A549 (cell line): ENCODE data around the gene RNF13. TPM values are rescaled to one million over a fixed set of nuclear protein-coding genes. Genes with fewer than 3 reads are reported as not detected.

Experiments
- ATAC-seq, 2 experiments: fragments of 200-7000 bp in 1 of 2; fragments of >200 bp in 1 of 2; cut with Nextera tagmentation in 1 of 2; cut with Tn5 transposase in 1 of 2; 3 replicates each; pipeline versions ENCODE4 v1.8.0 to v1.9.1; 2018 to 2020; ENCODE audit warnings: mild to moderate bottlenecking in 1 of 2, moderate library complexity in 1 of 2
- CTCF ChIA-PET: fragments of 300-600 bp; sonication (Branson Sonifier 250); formaldehyde crosslinking; extraction: SDS; loops from one replicate; lab custom pipeline; 2021; ENCODE audit warnings: antibody characterized with exemption, inconsistent platforms; lab: Yijun Ruan, JAX
- POLR2A ChIA-PET: fragments of 350-600 bp; formaldehyde crosslinking; extraction: SDS; loops from one replicate; lab custom pipeline; 2021; ENCODE audit warnings: antibody characterized with exemption, inconsistent platforms; lab: Yijun Ruan, JAX
- DNase-seq, 2 experiments: peaks; one replicate each; pipeline versions ENCODE4 v3.0.0 to v3.0.0-alpha.2; 2011 to 2016; ENCODE audit warnings: low read depth in 1 of 2, low spot score in 1 of 2
- FAIRE-seq: peaks from 2 replicates; lab custom pipeline; 2011; peaks lifted over from hg19 to GRCh38; lab: Jason Lieb, UNC
- H3K27ac ChIP-seq, 2 experiments: fragments of >200 bp; sonication (Bioruptor Twin); formaldehyde crosslinking; 3 replicates each; pipeline ENCODE4 v1.5.1; 2016 to 2017
- H3K4me1 ChIP-seq: fragments of >200 bp; sonication (Bioruptor Twin); formaldehyde crosslinking; 3 replicates; pipeline ENCODE4 v1.6.1; 2016
- H3K4me2 ChIP-seq: fragments of >200 bp; sonication (Bioruptor Twin); formaldehyde crosslinking; 3 replicates; pipeline ENCODE4 v1.6.1; 2016
- H3K4me3 ChIP-seq: fragments of >200 bp; sonication (Bioruptor Twin); formaldehyde crosslinking; 3 replicates; pipeline ENCODE4 v1.5.1; 2016
- H3K9me3 ChIP-seq: fragments of >200 bp; sonication (Bioruptor Twin); formaldehyde crosslinking; 3 replicates; pipeline ENCODE4 v1.6.1; 2016
- CBX8 ChIP-seq: fragments of 200-600 bp; sonication (generic); IDR thresholded peaks from 2 replicates; pipeline ENCODE4 v1.6.1; 2016
- CEBPB ChIP-seq, 2 experiments: fragments of >200 bp in 1 of 2; sonication (Bioruptor Twin) in 1 of 2; formaldehyde crosslinking in 1 of 2; IDR thresholded peaks; 2 replicates each; pipeline ENCODE4 v1.6.1; 2012 to 2016
- CHD2 ChIP-seq: fragments of 150-350 bp; IDR thresholded peaks from 2 replicates; pipeline ENCODE4 v1.6.1; 2014; ENCODE audit warnings: low read length; ENCODE audit not compliant: partially characterized antibody
- CHD4 ChIP-seq: fragments of 200-600 bp; sonication (generic); IDR thresholded peaks from 2 replicates; pipeline ENCODE4 v1.6.1; 2016; ENCODE audit warnings: antibody characterized with exemption, mild to moderate bottlenecking, borderline replicate concordance
- EP300 ChIP-seq, 2 experiments: fragments of >200 bp; sonication (Bioruptor Twin); formaldehyde crosslinking; IDR thresholded peaks; 2 replicates in 1 of 2; 3 replicates in 1 of 2; pipeline ENCODE4 v1.6.1; 2016 to 2017
- ESRRA ChIP-seq: fragments of 150-350 bp; IDR thresholded peaks from 2 replicates; pipeline ENCODE4 v1.6.1; 2014; ENCODE audit warnings: mild to moderate bottlenecking, low read length, borderline replicate concordance
- FOSL2 ChIP-seq, 2 experiments: fragments of 450-650 bp in 1 of 2; fragments of >200 bp in 1 of 2; sonication (Bioruptor Twin) in 1 of 2; formaldehyde crosslinking; IDR thresholded peaks; 2 replicates each; pipeline versions ENCODE4 v1.5.0 to v1.6.1; 2016 to 2020; ENCODE audit warnings: mild to moderate bottlenecking in 1 of 2, moderate library complexity in 1 of 2
- HDAC2 ChIP-seq: fragments of 200-600 bp; sonication (generic); IDR thresholded peaks from 2 replicates; pipeline ENCODE4 v1.6.1; 2016
- HOXB5 ChIP-seq: fragments of 250-450 bp; sonication (Bioruptor Pico); IDR thresholded peaks from 2 replicates; pipeline ENCODE4 v1.5.0; 2020; ENCODE audit warnings: mild to moderate bottlenecking, moderate library complexity
- JUN ChIP-seq, 2 experiments: fragments of >200 bp; sonication (Bioruptor Twin); formaldehyde crosslinking; IDR thresholded peaks; 2 replicates in 1 of 2; 3 replicates in 1 of 2; pipeline ENCODE4 v1.6.1; 2016 to 2017
- JUNB ChIP-seq: fragments of >200 bp; sonication (Bioruptor Twin); formaldehyde crosslinking; IDR thresholded peaks from 2 replicates; pipeline ENCODE4 v1.6.1; 2016
- KDM1A ChIP-seq: fragments of 200-600 bp; sonication (generic); IDR thresholded peaks from 2 replicates; pipeline ENCODE4 v1.6.1; 2016; ENCODE audit warnings: low read depth, mild to moderate bottlenecking
- MAFK ChIP-seq: fragments of 450-650 bp; IDR thresholded peaks from 2 replicates; pipeline ENCODE4 v1.6.1; 2014; ENCODE audit not compliant: partially characterized antibody
- NFE2L2 ChIP-seq: fragments of 150-350 bp; conservative IDR thresholded peaks from 2 replicates; pipeline ENCODE4 v1.6.1; 2014; ENCODE audit warnings: low read length
- NPAS2 ChIP-seq: fragments of 250-450 bp; sonication (Bioruptor Pico); IDR thresholded peaks from 2 replicates; pipeline ENCODE4 v1.8.0; 2022; ENCODE audit warnings: mild to moderate bottlenecking, moderate library complexity, borderline replicate concordance
- POLR2A ChIP-seq: IDR thresholded peaks from 2 replicates; pipeline ENCODE4 v1.6.1; 2012; ENCODE audit warnings: mild to moderate bottlenecking, low read length
- POLR2AphosphoS2 ChIP-seq: conservative IDR thresholded peaks from 2 replicates; pipeline ENCODE4 v1.6.1; 2012; ENCODE audit warnings: low read length, improper control_type of control experiment, inconsistent platforms
- RAD21 ChIP-seq, 2 experiments: fragments of >200 bp in 1 of 2; sonication (Bioruptor Twin) in 1 of 2; formaldehyde crosslinking in 1 of 2; IDR thresholded peaks in 1 of 2; conservative IDR thresholded peaks in 1 of 2; 2 replicates in 1 of 2; 3 replicates in 1 of 2; pipeline ENCODE4 v1.6.1; 2012 to 2018; ENCODE audit warnings: inconsistent platforms in 1 of 2
- RCOR1 ChIP-seq: fragments of 150-350 bp; IDR thresholded peaks from 2 replicates; pipeline ENCODE4 v1.6.1; 2014; ENCODE audit warnings: antibody characterized with exemption, low read length, low read depth
- RNF2 ChIP-seq: fragments of 200-600 bp; sonication (generic); IDR thresholded peaks from 2 replicates; pipeline ENCODE4 v1.6.1; 2016; ENCODE audit warnings: low read depth, mild to moderate bottlenecking, antibody characterized with exemption, moderate library complexity, borderline replicate concordance
- SMC3 ChIP-seq: fragments of >200 bp; sonication (Bioruptor Twin); formaldehyde crosslinking; IDR thresholded peaks from 3 replicates; pipeline ENCODE4 v1.6.1; 2018; ENCODE audit warnings: inconsistent platforms
- SREBF2 ChIP-seq: fragments of 450-650 bp; IDR thresholded peaks from 2 replicates; pipeline ENCODE4 v1.6.1; 2014; ENCODE audit warnings: mild to moderate bottlenecking, moderate library complexity
- TP53 ChIP-seq: fragments of 250-450 bp; sonication (Bioruptor Pico); IDR thresholded peaks from 2 replicates; pipeline ENCODE4 v1.5.0; 2021; ENCODE audit warnings: mild to moderate bottlenecking, moderate library complexity
- ZC3H11A ChIP-seq: fragments of 450-650 bp; IDR thresholded peaks from 2 replicates; pipeline ENCODE4 v1.6.1; 2014; ENCODE audit warnings: antibody characterized with exemption, mild to moderate bottlenecking
- ZFP36 ChIP-seq: fragments of 450-650 bp; IDR thresholded peaks from 2 replicates; pipeline ENCODE4 v1.6.1; 2014; ENCODE audit warnings: borderline replicate concordance; ENCODE audit not compliant: partially characterized antibody
- ZSCAN20 ChIP-seq: fragments of 250-450 bp; sonication (Bioruptor Pico); IDR thresholded peaks from 2 replicates; pipeline ENCODE4 v1.8.0; 2022; ENCODE audit warnings: mild to moderate bottlenecking, moderate library complexity
- WGBS: methylation state at CpG from one replicate; pipeline ENCODE4 v1.1.6; 2017; ENCODE audit errors: missing lambda C conversion rate; 5-methylcytosine and 5-hydroxymethylcytosine counted together
- polyA plus RNA-seq, 4 experiments: library from polyadenylated mRNA; depleted of rRNA in 3 of 4; stranded (reverse); fragments of >200 nt; fragmentation: RNase III in 1 of 4; extraction: RNeasy Plus Mini Kit Qiagen cat#74134 plus additional on column Dnase treatment in 1 of 4; gene quantifications; 2 replicates in 3 of 4; 3 replicates in 1 of 4; pipeline ENCODE4 v1.2.3, GENCODE V29; 2011 to 2017
- TF ChIP-seq, protein P1 (sequence below): IDR thresholded peaks from 2 replicates; pipeline ENCODE4 v1.6.1; 2012; ENCODE audit warnings: low read depth, borderline replicate concordance
- TF ChIP-seq, protein P2 (sequence below): IDR thresholded peaks from 2 replicates; pipeline ENCODE4 v1.6.1; 2012
- TF ChIP-seq, protein P3 (sequence below): fragments of >200 bp; sonication (Bioruptor Twin); formaldehyde crosslinking; IDR thresholded peaks from 3 replicates; pipeline ENCODE4 v1.6.1; 2016
- TF ChIP-seq, protein P4 (sequence below): fragments of >200 bp; sonication (Bioruptor Twin); formaldehyde crosslinking; IDR thresholded peaks from 3 replicates; pipeline ENCODE4 v1.5.1; 2016
- TF ChIP-seq, protein P5 (sequence below): fragments of 150-350 bp; IDR thresholded peaks from 2 replicates; pipeline ENCODE4 v1.6.1; 2014; ENCODE audit warnings: low read depth, mild to moderate bottlenecking, low read length

The RNF13 gene
- polyA plus RNA-seq, 2 of the 4 experiments (the other 2 are of a cell fraction) = 46.2 to 100 TPM

DNA sequence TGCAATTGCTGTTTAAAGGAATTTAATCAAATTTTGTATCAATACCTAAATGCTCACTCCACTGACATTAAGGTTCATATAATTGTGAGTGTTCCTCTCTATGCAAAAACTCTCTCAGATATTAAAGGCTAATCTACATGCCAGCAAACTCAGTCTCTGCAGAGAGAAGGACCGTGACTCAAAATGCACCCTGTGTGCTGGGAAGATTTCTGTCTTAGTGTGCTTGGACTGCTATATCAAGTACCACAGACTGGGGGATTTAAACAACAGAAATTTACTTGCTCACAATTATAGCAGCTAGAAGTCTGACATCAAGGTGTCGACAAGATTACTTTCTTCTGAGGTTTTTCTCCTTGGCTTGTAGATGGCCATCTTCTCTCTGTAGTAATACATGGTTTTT is 176.3 kb downstream of the RNF13 start:
- Histone ChIP-seq H3K9me3 (peaks cover 7% of the 10 kb centered on the region; the same call in 2 of the 3 replicates), H3K4me1 (no peaks in the 10 kb centered on the region), H3K4me3 (no peak overlapping the region), H3K27ac (no peak overlapping the region), H3K4me2 (no peak overlapping the region)
- TF ChIP-seq CBX8 (no peak), SREBF2 (no peak), JUN (IDR thresholded peaks at IDR 0.05) (no peak), ZSCAN20 (CRISPR knock-in tag) (no peak), CEBPB (IDR thresholded peaks at IDR 0.05) (no peak), RNF2 (no peak), HDAC2 (no peak), POLR2AphosphoS2 (no peak), EP300 (IDR thresholded peaks at IDR 0.05) (no peak), CHD2 (no peak), FOSL2 (IDR thresholded peaks at IDR 0.05) (no peak), FOSL2 (CRISPR knock-in tag; IDR thresholded peaks at IDR 0.05) (no peak), NPAS2 (CRISPR knock-in tag) (no peak), POLR2A (no peak)
- TF ChIP-seq, protein P1, sequence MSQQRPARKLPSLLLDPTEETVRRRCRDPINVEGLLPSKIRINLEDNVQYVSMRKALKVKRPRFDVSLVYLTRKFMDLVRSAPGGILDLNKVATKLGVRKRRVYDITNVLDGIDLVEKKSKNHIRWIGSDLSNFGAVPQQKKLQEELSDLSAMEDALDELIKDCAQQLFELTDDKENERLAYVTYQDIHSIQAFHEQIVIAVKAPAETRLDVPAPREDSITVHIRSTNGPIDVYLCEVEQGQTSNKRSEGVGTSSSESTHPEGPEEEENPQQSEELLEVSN = no peak
- TF ChIP-seq, protein P2, sequence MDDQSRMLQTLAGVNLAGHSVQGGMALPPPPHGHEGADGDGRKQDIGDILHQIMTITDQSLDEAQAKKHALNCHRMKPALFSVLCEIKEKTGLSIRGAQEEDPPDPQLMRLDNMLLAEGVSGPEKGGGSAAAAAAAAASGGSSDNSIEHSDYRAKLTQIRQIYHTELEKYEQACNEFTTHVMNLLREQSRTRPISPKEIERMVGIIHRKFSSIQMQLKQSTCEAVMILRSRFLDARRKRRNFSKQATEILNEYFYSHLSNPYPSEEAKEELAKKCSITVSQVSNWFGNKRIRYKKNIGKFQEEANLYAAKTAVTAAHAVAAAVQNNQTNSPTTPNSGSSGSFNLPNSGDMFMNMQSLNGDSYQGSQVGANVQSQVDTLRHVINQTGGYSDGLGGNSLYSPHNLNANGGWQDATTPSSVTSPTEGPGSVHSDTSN = no peak
- TF ChIP-seq, protein P3, sequence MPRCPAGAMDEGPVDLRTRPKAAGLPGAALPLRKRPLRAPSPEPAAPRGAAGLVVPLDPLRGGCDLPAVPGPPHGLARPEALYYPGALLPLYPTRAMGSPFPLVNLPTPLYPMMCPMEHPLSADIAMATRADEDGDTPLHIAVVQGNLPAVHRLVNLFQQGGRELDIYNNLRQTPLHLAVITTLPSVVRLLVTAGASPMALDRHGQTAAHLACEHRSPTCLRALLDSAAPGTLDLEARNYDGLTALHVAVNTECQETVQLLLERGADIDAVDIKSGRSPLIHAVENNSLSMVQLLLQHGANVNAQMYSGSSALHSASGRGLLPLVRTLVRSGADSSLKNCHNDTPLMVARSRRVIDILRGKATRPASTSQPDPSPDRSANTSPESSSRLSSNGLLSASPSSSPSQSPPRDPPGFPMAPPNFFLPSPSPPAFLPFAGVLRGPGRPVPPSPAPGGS = no peak
- ATAC-seq = no peak
- CTCF ChIA-PET = interaction anchor here (0.9 kb wide), 2 partner anchors 12 to 159 kb away, joined by 3 read pairs; no protein-coding TSS in a partner anchor
- FAIRE-seq = no peak
- WGBS = 68% methylated on average over 2 of the region's 2 CpGs
- DNase-seq = no peak
- POLR2A ChIA-PET = no interaction called here

DNA sequence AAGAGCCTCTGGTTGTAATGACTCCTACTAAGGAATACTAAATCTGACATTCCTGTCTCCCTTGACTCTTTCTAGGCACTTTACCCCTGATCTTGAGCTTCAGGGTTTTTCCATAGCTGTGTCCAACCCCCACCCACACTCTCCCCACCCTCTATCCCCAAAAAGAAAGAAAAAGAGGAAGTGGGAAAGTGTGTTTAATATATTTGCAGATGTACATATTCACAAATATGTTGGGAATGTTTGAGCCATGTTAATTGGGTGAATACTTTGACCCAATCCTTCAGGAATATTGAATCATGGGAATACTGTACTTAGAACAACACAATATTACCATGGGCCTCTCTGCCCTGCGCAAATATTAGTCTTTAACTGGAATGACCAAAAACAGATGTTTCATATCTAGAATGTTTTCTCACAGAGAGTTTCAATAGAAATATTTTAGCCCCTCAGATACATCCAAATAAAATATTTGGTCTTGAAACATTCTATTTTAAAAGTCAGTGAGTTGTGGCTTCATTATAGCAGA is 177.5 kb downstream of the RNF13 start:
- no peak overlapping the region for H3K4me2 ChIP-seq
- no peaks in the 10 kb centered on the region for H3K4me1 ChIP-seq
- H3K4me3 ChIP-seq = no peak overlapping the region
- no peak overlapping the region for H3K27ac ChIP-seq
- no peak for TF ChIP-seq SMC3
- TF ChIP-seq RAD21 (conservative IDR thresholded peaks at IDR 0.05 in 1 of 2, IDR thresholded peaks at IDR 0.05 in 1 of 2) = no peak
- no peak for TF ChIP-seq HDAC2
- TF ChIP-seq CHD4 = no peak
- TF ChIP-seq ZFP36 = no peak
- no peak for TF ChIP-seq JUNB
- TF ChIP-seq FOSL2 (IDR thresholded peaks at IDR 0.05) = no peak
- TF ChIP-seq FOSL2 (CRISPR knock-in tag; IDR thresholded peaks at IDR 0.05) = no peak
- TF ChIP-seq RNF2 = no peak
- TF ChIP-seq HOXB5 (CRISPR knock-in tag) = no peak
- TF ChIP-seq MAFK = no peak
- no peak for TF ChIP-seq ZC3H11A
- no peak for TF ChIP-seq RCOR1
- TF ChIP-seq KDM1A = no peak
- TF ChIP-seq NFE2L2 = no peak
- TF ChIP-seq, protein P4, sequence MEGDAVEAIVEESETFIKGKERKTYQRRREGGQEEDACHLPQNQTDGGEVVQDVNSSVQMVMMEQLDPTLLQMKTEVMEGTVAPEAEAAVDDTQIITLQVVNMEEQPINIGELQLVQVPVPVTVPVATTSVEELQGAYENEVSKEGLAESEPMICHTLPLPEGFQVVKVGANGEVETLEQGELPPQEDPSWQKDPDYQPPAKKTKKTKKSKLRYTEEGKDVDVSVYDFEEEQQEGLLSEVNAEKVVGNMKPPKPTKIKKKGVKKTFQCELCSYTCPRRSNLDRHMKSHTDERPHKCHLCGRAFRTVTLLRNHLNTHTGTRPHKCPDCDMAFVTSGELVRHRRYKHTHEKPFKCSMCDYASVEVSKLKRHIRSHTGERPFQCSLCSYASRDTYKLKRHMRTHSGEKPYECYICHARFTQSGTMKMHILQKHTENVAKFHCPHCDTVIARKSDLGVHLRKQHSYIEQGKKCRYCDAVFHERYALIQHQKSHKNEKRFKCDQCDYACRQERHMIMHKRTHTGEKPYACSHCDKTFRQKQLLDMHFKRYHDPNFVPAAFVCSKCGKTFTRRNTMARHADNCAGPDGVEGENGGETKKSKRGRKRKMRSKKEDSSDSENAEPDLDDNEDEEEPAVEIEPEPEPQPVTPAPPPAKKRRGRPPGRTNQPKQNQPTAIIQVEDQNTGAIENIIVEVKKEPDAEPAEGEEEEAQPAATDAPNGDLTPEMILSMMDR = no peak
- TF ChIP-seq TP53 (CRISPR knock-in tag) = no peak
- TF ChIP-seq, protein P2 = no peak
- no peak for TF ChIP-seq ESRRA
- TF ChIP-seq, protein P5, sequence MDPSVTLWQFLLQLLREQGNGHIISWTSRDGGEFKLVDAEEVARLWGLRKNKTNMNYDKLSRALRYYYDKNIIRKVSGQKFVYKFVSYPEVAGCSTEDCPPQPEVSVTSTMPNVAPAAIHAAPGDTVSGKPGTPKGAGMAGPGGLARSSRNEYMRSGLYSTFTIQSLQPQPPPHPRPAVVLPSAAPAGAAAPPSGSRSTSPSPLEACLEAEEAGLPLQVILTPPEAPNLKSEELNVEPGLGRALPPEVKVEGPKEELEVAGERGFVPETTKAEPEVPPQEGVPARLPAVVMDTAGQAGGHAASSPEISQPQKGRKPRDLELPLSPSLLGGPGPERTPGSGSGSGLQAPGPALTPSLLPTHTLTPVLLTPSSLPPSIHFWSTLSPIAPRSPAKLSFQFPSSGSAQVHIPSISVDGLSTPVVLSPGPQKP = no peak
- WGBS = 92% methylated on average over 1 of the region's 1 CpG
- ChIA-PET CTCF (interaction anchor here (0.8 kb wide), 1 partner anchor 193 kb away, joined by 3 read pairs; no protein-coding TSS in a partner anchor), POLR2A (no interaction called here)
- ATAC-seq (no peak), DNase-seq (no peak), FAIRE-seq (no peak)
- H3K9me3 ChIP-seq = peaks cover 19% of the 10 kb centered on the region
